Calu3 (cell line): Measurements from ENCODE around the gene GABRA6. TPM values are rescaled to one million over a fixed set of nuclear protein-coding genes. Genes with fewer than 3 reads are reported as not detected.

Experiments used
- BruUV-seq: library from RNA; stranded (reverse); fragments of 400-500 nt; replicated peaks from 2 replicates; lab custom pipeline; 2021; lab: Mats Ljungman, UMichigan
- CTCF ChIA-PET: fragments of 300-600 bp; sonication (Branson Sonifier 250); formaldehyde crosslinking; loops from one replicate; lab custom pipeline; 2022; ENCODE audit warnings: antibody characterized with exemption; lab: Charles Lee
- DNase-seq: peaks from one replicate; pipeline ENCODE4 v3.0.0; 2022
- H3K27ac Mint-ChIP-seq: one replicate; pipeline ENCODE4 v1.8.0; 2022; ENCODE audit warnings: mixed read lengths; ENCODE audit not compliant: unreplicated experiment
- H3K27me3 Mint-ChIP-seq: one replicate; pipeline ENCODE4 v1.8.0; 2022; ENCODE audit warnings: mixed read lengths; ENCODE audit not compliant: unreplicated experiment
- H3K36me3 Mint-ChIP-seq: one replicate; pipeline ENCODE4 v1.8.0; 2022; ENCODE audit warnings: mild to moderate bottlenecking, moderate library complexity, mixed read lengths; ENCODE audit not compliant: insufficient read depth, unreplicated experiment
- H3K4me1 Mint-ChIP-seq: one replicate; pipeline ENCODE4 v1.8.0; 2022; ENCODE audit warnings: mild to moderate bottlenecking, low read depth, mixed read lengths; ENCODE audit not compliant: unreplicated experiment
- H3K4me3 Mint-ChIP-seq: one replicate; pipeline ENCODE4 v1.8.0; 2022; ENCODE audit warnings: mild to moderate bottlenecking, low read depth, moderate library complexity, mixed read lengths; ENCODE audit not compliant: unreplicated experiment
- H3K9me3 Mint-ChIP-seq: one replicate; pipeline ENCODE4 v1.8.0; 2022; ENCODE audit warnings: low read depth, mixed read lengths; ENCODE audit not compliant: unreplicated experiment
- intact Hi-C: fragments of 100-400 bp; cut with micrococcal nuclease; formaldehyde crosslinking; loops from one replicate; pipeline ENCODE4 v1.10.0; 2022; ENCODE audit not compliant: unreplicated experiment
- total RNA-seq: library from RNA; stranded (reverse); gene quantifications from 2 replicates; pipeline ENCODE4 v1.2.3, GENCODE V29; 2022
- TF ChIP-seq, protein P1 (sequence below): fragments of 200-600 bp; IDR thresholded peaks from one replicate; pipeline ENCODE4 v1.8.0; 2022; ENCODE audit warnings: antibody characterized with exemption; ENCODE audit not compliant: unreplicated experiment

The GABRA6 gene
- total RNA-seq, 1 experiment from 2014 or later = not detected

DNA sequence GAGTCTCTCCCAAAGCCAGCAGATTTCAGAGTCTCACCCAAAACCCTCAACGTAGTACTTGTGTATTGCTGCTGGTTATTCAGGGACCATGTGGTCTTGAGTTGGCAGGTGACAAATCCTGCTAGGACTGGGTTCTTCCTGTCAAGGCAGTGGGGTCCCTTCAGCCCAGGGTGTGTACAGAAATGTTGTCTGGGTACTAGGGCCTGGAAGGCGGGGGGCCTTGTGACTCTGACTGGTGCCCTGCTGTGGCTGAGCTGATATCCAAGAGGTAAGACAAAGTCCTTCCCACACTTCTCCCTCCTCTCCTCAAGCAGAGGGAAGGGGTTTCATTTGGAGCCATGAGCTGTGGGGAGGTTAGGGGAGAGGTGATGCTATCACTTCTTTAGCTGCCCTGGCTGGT, 58.8 kb downstream of the GABRA6 start:
- H3K36me3 Mint-ChIP-seq = no peaks in the 10 kb centered on the region
- CTCF ChIA-PET = no interaction called here
- TF ChIP-seq, protein P1, sequence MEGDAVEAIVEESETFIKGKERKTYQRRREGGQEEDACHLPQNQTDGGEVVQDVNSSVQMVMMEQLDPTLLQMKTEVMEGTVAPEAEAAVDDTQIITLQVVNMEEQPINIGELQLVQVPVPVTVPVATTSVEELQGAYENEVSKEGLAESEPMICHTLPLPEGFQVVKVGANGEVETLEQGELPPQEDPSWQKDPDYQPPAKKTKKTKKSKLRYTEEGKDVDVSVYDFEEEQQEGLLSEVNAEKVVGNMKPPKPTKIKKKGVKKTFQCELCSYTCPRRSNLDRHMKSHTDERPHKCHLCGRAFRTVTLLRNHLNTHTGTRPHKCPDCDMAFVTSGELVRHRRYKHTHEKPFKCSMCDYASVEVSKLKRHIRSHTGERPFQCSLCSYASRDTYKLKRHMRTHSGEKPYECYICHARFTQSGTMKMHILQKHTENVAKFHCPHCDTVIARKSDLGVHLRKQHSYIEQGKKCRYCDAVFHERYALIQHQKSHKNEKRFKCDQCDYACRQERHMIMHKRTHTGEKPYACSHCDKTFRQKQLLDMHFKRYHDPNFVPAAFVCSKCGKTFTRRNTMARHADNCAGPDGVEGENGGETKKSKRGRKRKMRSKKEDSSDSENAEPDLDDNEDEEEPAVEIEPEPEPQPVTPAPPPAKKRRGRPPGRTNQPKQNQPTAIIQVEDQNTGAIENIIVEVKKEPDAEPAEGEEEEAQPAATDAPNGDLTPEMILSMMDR = no peak
- no peak for DNase-seq
- no peak overlapping the region for H3K4me3 Mint-ChIP-seq
- H3K4me1 Mint-ChIP-seq = no peaks in the 10 kb centered on the region
- H3K9me3 Mint-ChIP-seq = peaks cover 17% of the 10 kb centered on the region
- H3K27me3 Mint-ChIP-seq = no peaks in the 10 kb centered on the region
- no peak overlapping the region for H3K27ac Mint-ChIP-seq
- intact Hi-C loops = no loop called here
- BruUV-seq = no TSS peak

DNA sequence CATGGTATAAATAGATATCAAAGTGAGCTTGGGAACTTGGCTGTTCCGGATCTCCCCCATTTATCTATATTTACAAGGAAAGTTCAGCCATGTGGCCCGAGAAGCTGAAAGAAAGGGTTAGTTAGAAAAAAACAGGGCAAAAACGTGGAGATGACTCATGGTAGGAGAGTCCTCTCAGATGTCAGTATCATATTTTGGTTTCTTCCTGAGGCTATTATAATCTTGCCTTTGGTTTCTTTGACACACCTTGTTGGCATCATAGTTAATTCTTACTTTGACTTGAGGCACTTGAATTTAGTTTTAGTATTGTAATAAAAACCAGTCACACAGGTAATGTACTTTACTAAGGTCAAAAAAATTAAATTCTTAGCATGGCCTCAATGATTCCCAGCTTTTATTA, 59.9 kb downstream of the GABRA6 start:
- no peak overlapping the region for H3K4me3 Mint-ChIP-seq
- intact Hi-C loops = no loop called here
- CTCF ChIA-PET = no interaction called here
- no peak overlapping the region for H3K27ac Mint-ChIP-seq
- no peaks in the 10 kb centered on the region for H3K27me3 Mint-ChIP-seq
- BruUV-seq = no TSS peak
- DNase-seq = no peak
- no peaks in the 10 kb centered on the region for H3K36me3 Mint-ChIP-seq
- TF ChIP-seq, protein P1 = no peak
- no peaks in the 10 kb centered on the region for H3K4me1 Mint-ChIP-seq
- peaks cover 10% of the 10 kb centered on the region for H3K9me3 Mint-ChIP-seq

DNA sequence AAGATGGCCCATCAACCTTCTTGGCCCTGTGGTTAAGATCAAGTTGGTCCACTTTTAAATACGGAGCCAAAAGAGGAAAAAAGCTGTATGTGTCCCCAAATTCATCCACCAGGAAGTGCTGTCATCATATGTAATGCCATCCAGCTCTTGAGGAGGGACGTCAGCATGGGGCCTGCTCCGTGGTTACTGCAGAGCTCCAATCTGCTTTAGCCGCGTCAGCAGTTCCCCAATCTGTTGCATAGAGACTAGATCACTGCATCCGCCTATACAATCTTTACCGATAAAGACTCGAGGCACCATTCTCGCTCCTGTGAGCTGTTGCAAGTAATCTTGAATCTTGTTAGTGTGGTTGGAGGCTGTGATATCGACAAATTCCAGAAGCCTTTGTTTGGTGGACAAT, 65.7 kb downstream of the GABRA6 start:
- Mint-ChIP-seq H3K9me3 (peaks cover 19% of the 10 kb centered on the region), H3K27ac (no peak overlapping the region), H3K27me3 (no peaks in the 10 kb centered on the region), H3K4me1 (no peaks in the 10 kb centered on the region), H3K36me3 (no peaks in the 10 kb centered on the region), H3K4me3 (no peak overlapping the region)
- no peak for DNase-seq
- TF ChIP-seq, protein P1 = no peak
- intact Hi-C loops = no loop called here
- CTCF ChIA-PET = no interaction called here
- BruUV-seq = no TSS peak

Other genes with a start within 250 kb of the GABRA6 start
- not detected in 2 replicates for gene GABRB2, start 139.0 kb upstream of the GABRA6 start, total RNA-seq
- gene GABRA1, start 162.4 kb downstream of the GABRA6 start, total RNA-seq = not detected in 2 replicates